Camera-type eye (tissue), 1 donor: ENCODE measurements around the gene PTHLH. TPM values are rescaled to one million over a fixed set of nuclear protein-coding genes. Genes with fewer than 3 reads are reported as not detected.

ENCODE experiments used
- total RNA-seq: library from RNA; depleted of rRNA; stranded (reverse); fragments of >200 nt; gene quantifications from one replicate; pipeline ENCODE4 v1.2.3, GENCODE V29; 2014

The PTHLH gene
- total RNA-seq, result 6.7 TPM

GRCh38 chr12:27972721-27973120 lies at the start of gene PTHLH:
TSS of gene PTHLH (minus strand) at chr12:27972733. CDS start at chr12:27969494, 3,239 bp downstream.

Other genes starting within 250 kb of the PTHLH start
- gene KLHL42, start 192.5 kb downstream of the PTHLH start, total RNA-seq, result 48.0 TPM
- gene MANSC4, start 192.5 kb downstream of the PTHLH start, total RNA-seq, result not detected
- gene CCDC91, start 217.7 kb upstream of the PTHLH start, total RNA-seq, result 67.0 TPM